ENCODE measurements around the gene AKAP8L.

AKAP8L gene

GRCh38 chr19:15448778-15449619, 30.2 kb upstream of the AKAP8L start:
- no peak for DNase-seq

DNA sequence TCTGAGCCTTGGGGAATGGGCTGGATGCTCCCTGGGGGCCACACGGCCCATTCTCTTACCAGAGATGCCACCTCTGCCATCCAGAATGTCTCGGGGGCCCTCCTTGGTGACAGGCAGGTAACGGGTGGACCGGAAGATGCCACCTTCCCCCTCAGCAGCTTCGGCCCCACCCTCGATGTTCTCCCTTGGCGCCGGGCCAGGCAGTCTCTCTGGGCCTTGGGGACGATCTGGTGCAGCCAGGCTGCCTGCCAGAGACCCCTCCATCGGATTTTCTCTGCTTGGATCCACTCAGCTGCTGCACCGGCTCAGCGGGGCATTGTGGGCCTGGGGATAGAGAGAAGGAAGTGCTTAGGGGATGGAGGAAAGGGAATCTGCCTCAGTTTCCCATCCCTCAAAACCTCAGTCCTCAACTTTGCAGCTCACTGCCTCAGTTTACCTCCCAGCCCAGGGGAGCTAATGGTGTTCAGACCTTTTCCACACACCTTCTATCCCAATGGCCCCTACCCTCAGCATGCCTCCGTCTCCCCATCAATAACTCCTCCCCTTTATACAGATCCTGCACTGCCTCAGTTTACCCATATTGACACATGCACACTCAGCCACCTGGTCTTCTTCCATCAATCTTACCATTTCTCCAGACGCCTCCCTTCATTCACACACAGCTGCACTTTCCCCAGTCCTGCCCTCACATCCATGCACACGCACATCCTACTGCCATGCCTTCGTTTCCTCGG, 29.4 kb upstream of the AKAP8L start:
- no peak for DNase-seq

DNA sequence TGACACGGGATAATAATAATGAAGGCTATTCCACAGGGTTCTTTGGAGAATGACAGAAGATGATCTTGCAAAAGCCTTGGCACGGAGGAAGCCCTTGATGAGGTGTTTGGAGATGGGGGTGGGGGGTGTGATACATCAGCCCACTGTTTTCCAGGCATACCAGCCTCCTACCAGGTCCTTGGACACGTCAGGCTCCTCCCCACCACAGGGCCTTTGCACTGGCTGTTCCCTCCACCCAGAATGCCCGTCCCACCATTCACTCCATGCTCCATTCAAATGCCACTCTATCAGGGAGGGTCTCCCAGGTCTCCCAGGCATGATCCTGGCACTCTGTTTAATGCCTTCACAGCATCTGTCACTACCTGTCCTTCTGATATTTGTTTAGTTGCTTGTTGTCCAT, 28.3 kb upstream of the AKAP8L start:
- no peak for DNase-seq

GRCh38 chr19:15445807-15446376, 27.1 kb upstream of the AKAP8L start:
- DNase-seq, result no peak

DNA sequence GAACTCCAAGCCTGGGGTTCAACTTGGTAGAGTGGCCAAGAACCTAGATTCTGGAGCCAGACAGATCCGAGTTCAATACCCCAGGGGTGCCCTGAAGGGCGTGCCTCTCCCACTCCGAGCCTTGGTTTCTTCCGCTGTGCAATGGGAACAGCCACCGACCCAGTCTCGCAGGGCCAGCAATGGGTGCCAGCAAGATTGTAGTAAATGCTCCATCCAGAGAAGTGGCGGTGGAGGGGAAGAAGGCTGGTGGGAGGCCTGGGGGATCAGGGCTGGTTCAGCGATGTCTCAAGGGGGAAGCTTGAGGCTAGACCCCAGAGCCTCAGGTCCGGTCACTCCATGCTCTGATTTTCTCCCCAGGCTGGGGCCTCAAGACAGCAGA, 26.4 kb upstream of the AKAP8L start:
- DNase-seq, result no peak

- no peak for DNase-seq
These were observed 25.9 kb upstream of the AKAP8L start for GRCh38 chr19:15444505-15445226.

GRCh38 chr19:15443838-15444237, 25.1 kb upstream of the AKAP8L start:
- no peak for DNase-seq

DNA sequence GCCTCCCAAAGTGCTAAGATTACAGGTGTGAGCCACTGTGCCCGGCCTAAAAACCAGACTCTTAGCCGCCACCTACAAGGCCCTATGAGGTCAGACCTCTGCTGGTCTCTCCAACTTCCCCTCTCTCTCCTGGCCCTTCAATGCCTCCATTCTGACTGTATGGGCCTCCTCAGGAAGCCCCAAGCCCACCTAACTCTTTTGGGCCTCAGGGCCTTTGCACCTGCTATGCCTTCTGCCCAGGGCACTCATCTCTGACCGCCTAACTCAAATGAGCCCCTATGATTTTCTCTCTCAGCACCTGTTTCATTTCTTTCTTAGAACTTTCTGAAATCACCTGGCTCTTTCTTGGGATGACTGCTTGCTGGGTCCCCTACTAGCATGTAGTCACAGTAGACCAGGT, 24.5 kb upstream of the AKAP8L start:
- DNase-seq, result no peak

GRCh38 chr19:15442142-15442920, 23.5 kb upstream of the AKAP8L start:
- DNase-seq, result no peak

GRCh38 chr19:15441317-15441716, 22.5 kb upstream of the AKAP8L start:
- no peak for DNase-seq

GRCh38 chr19:15439821-15440641, 21.2 kb upstream of the AKAP8L start:
- no peak for DNase-seq

DNA sequence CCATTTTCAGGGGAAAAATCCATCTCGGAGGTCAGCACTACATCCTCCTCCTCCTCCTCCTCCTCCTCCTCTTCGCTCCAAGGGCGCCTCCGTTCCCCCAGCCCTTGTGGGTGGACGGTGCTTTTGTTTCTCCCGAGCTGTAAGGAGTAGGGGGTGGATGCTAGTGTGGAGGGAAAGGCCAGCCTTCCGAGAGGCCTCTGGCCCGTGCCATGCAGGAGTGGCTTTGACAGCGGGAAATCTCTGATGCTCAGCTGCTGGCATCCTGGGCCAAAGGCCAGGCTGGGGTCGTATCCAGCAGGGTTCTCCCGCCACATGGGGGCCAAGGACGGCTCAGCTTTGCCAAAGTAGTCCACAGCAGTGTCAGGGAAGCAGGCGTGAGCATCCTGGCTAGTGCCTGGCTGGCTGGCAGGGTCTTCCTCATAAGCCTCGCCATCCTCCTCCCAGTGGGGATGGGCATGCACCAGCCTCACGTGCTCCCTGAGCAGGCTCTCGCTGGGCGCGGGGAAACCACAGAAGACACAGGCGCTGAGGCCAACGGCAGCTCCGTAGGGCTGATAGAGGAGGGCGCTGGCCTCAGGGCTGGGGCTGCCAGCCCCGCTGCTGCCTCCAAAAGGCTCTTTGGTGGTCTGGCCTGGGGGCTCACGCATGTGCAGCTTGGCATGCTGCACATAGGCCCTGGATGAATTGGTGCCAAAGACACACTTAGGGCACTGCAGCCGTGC, 20.5 kb upstream of the AKAP8L start:
- DNase-seq, result no peak

DNA sequence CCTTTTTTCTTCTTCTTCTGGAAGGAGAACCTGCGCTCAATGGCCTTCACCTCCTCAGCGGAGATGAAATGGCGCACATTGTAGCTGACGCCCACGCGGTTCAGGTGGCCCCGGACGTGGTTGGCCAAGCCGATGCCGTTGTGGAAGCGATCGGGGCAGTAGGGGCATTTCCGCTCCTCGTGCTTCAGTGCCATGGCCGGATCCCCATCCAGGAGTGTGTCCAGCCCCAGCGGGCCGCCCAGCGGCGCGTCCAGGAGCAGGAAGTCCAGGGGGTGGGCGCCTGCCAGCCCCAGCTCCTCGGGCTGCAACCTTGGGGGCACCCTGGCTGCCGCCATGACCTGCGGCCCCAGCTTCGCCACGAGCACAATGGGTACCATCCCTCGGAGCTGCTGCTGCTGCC, 19.8 kb upstream of the AKAP8L start:
- DNase-seq, result no peak

- no peak for DNase-seq
These were observed 19.3 kb upstream of the AKAP8L start for GRCh38 chr19:15438124-15438496.

- DNase-seq, result no peak
These were observed 18.8 kb upstream of the AKAP8L start for GRCh38 chr19:15437355-15438123.

DNA sequence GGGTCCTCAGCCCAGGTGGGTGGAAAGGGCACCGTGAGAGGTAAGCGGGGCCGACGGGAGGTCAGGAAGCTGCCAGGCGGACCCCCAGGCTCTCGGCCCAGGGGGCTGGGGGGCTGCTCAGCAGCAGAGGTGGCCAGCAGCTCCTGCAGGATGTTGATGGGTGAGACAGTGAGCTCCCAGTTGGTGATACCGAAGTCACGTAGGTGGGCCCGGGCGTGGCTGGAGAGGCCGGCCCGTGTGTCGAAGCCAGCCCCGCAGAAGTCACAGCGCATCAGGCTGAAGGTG, 18.0 kb upstream of the AKAP8L start:
- DNase-seq, result no peak

GRCh38 chr19:15436012-15436825, 17.4 kb upstream of the AKAP8L start:
- DNase-seq, result no peak

DNA sequence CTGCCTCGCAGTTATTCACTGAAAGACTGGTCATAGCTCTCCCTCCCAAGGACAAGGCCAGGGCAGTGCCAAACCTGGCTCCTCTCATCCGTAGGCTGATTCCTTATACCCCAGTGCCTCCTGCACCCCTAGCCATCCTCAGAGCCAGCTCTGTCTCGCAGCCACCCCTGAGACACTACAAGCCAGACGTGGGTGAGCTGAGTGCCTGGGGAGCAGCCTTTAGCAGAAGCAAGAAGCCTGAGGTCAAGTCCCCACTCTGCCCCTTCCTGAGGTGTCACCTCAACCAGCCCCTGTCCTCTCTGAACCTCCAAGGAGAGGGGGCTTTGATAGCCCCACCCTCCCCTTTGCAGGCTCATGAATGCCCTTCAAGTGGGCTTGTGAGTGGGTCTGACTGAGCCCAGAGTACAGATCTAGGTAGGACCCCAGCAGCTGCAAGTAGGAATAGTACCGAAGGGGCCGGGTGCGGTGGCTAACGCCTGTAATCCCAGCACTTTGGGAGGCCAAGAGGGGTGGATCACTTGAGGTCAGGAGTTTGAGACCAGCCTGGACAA, 14.8 kb upstream of the AKAP8L start:
- no peak for DNase-seq
